H7 (cell line): Measurements from ENCODE around the gene SPOCK1. TPM values are rescaled to one million over a fixed set of nuclear protein-coding genes. Genes with fewer than 3 reads are reported as not detected.

Experiments
- DNase-seq: peaks from one replicate; pipeline ENCODE4 v3.0.0; 2012
- H3K27me3 ChIP-seq: 2 replicates; pipeline ENCODE4 v1.6.0; 2011; ENCODE audit warnings: mild to moderate bottlenecking, low read length; ENCODE audit not compliant: control insufficient read depth, insufficient read depth
- H3K36me3 ChIP-seq: replicated peaks from 2 replicates; pipeline ENCODE4 v1.5.1; 2011; ENCODE audit warnings: low read length; ENCODE audit not compliant: control insufficient read depth, insufficient read depth
- H3K4me3 ChIP-seq: 2 replicates; pipeline ENCODE4 v1.5.1; 2011; ENCODE audit warnings: low read depth, mild to moderate bottlenecking, control low read depth, low read length, moderate library complexity; ENCODE audit not compliant: insufficient read depth
- total RNA-seq: library from RNA; depleted of rRNA; stranded (reverse); fragments of >200 nt; shearing (Covaris generic); gene quantifications from 2 replicates; pipeline ENCODE4 v1.2.3, GENCODE V29; 2014

SPOCK1 gene
- total RNA-seq, 1 experiment from 2014 or later, result 1.4 TPM

DNA sequence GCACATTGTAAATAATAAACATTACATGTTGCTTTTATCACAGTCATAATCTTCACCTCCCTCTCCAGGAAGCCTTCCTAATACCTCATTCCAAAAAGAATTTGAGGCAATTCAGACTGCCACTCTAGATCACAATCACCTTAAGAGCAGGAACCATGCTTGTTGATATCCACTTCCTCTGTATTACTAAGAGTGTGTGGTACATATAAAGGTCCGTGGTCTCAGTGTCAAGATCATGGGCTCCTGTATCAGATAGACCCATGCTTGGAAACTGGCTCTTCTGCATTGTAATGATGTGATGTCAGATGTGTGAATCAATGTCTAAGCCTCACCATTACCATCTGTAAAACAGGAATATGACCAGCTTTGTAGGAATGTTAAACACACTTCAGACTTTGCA is 114.1 kb downstream of the SPOCK1 start:
- DNase-seq, result no peak
- Histone ChIP-seq H3K27me3 (no peaks in the 10 kb centered on the region), H3K36me3 (no peaks in the 10 kb centered on the region), H3K4me3 (no peak overlapping the region)

DNA sequence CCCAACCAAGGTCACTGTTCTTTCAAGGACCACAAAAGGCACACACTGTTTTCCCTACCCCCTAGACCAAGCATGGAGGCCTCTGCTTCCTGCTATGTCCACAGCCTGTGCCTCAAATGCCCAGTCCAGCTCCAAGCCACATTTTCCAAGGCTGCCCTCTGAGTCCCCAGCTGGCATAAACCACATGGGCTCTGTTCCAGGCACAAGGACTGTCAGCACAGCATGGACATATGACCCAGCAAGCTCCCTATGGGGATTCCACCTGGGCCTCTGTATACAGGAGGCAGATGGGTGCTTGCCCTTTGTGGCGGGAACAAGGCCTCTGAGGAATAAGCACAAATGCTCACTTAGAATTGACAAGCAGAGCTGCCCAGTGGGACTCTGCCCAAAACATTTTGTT is 115.2 kb downstream of the SPOCK1 start:
- no peak overlapping the region for H3K4me3 ChIP-seq
- DNase-seq, result no peak
- H3K36me3 ChIP-seq, result no peaks in the 10 kb centered on the region
- no peaks in the 10 kb centered on the region for H3K27me3 ChIP-seq

DNA sequence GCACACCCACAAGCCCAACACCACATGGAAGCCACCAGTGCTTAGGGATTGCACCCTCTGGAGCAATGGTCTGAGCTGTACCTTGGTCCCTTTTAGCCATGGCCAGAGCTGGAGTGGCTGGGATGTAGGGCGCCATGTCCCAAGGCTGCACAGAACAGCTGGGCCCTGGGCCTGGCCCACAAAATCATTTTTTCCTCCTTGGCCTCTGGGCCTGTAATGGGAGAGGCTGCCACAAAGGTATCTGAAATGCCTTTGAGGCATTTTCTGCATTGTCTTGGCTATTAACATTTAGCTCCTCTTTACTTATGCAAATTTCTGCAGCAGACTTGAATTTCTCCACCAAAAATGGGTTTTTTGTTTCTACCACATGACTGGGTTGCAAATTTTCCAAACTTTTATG is 117.6 kb downstream of the SPOCK1 start:
- Histone ChIP-seq H3K4me3 (no peak overlapping the region), H3K36me3 (no peaks in the 10 kb centered on the region), H3K27me3 (no peaks in the 10 kb centered on the region)
- DNase-seq, result no peak

DNA sequence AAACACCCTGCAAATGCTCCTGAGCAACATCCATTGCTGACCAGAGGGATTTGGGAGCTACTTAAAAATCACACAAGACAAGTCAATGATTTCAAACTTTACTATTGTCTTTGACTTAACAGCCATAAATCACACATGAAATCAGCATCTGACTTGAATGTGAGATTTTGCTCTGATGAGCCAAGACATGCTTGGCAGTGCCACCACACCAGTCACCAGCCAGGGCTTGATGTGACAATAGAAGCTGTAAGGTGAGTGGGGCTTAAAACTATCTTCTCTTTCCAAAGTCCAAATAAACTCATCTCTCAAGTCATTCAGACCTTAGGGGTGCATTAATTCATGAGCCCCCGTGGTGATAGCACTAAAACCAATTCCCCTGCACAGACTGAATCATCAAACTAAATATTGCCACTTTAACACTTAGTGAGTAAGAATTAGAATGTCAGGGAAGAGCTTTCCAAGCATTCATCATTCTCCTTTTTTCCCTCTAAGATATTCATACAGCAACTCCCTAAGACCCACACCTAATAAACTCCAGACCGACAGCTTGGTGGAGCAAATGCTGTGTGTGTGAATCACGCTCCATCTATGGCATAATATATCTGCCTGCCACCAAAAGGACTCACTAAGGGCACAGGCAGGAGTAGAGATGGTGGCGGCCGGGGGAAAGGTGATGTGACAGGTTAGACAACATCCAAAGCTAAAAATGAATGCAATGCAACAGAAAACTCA is 119.4 kb downstream of the SPOCK1 start:
- no peaks in the 10 kb centered on the region for H3K36me3 ChIP-seq
- no peaks in the 10 kb centered on the region for H3K27me3 ChIP-seq
- DNase-seq, result no peak
- no peak overlapping the region for H3K4me3 ChIP-seq

DNA sequence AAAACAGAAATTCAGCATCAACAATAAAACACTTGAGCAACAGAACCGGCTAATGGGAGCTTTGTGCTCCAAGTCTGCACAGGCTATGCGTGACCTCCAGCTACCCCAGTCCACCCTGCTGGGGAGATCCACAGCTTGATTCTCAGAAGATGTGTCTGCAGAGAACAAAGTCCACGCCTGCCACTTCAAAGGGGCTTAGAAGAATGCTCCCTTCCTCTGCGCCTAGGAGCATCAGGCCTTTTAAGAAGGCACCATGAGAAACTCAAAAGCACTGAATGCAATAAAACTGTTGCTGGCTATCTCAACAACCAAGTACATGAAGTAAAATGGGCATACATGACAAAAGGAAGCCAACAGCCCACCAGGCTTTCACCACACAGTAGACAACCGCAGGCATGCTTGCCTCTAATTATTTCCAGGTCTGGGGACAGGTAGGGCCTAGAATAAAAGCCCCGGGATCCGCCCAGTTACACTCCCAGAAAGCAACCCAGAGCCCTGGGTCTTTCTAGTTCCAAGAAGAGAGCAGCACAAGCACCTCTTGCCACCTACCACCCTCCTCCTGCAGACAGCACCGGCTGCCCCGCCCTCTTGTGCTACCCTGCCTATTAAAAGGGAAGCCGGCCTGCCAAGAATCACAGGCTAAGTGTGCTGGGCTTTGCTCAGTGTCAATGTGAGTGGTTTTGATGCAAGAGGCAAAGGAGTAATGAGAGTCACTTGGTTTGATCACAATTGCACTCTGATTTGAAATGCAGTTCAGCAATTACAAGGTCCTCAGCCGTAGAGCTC is 123.2 kb downstream of the SPOCK1 start:
- no peaks in the 10 kb centered on the region for H3K27me3 ChIP-seq
- H3K36me3 ChIP-seq, result no peaks in the 10 kb centered on the region
- DNase-seq, result peak; percentile 29
- no peak overlapping the region for H3K4me3 ChIP-seq

DNA sequence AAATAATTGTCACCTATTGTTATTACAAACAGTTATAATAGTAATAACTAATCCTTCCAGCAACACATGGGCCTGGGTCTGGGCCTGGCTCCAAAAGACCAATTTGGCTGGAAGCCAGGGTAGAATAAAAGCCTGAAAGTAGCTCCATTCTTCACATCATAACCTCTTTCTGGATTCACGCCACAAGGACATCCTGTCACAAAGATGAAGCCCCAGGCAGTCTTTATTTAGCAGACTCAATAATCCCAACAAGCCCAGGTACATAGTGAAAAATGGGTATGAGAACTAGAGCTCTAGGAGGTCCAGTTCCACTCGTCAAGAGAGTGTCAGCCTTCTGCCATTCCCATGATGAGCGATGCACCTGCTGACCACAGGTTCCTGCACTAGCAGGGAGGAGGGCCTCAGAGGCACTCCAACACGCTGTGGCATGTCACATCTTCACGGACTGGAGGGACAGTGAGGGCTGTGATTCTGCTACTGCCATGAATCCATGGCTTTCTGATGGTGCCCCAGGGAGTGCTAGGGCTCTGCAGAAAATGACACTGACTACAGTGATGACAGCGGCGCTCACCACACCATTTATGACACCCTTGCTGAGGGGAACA is 124.9 kb downstream of the SPOCK1 start:
- no peaks in the 10 kb centered on the region for H3K27me3 ChIP-seq
- no peaks in the 10 kb centered on the region for H3K36me3 ChIP-seq
- DNase-seq, result no peak
- no peak overlapping the region for H3K4me3 ChIP-seq

DNA sequence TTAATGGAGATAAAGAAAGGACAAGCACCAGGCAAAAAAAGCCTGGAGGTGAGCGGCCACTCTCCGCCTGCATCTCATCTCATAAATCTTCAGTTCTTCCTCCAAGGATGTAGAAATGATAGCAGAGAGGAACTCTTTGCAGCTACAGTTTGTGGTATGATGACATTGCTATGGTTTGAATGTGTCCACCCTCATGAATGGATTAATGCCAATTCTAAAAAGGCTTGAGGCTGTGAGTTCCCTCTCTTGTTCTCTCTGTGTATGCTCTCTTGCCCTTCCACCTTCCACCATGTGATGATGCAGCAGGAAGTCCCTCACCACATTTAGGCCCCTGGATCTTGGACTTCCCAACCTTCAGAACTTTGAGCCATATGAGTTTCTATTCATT is 126.4 kb downstream of the SPOCK1 start:
- no peak overlapping the region for H3K4me3 ChIP-seq
- DNase-seq, result no peak
- H3K36me3 ChIP-seq, result no peaks in the 10 kb centered on the region
- H3K27me3 ChIP-seq, result no peaks in the 10 kb centered on the region

DNA sequence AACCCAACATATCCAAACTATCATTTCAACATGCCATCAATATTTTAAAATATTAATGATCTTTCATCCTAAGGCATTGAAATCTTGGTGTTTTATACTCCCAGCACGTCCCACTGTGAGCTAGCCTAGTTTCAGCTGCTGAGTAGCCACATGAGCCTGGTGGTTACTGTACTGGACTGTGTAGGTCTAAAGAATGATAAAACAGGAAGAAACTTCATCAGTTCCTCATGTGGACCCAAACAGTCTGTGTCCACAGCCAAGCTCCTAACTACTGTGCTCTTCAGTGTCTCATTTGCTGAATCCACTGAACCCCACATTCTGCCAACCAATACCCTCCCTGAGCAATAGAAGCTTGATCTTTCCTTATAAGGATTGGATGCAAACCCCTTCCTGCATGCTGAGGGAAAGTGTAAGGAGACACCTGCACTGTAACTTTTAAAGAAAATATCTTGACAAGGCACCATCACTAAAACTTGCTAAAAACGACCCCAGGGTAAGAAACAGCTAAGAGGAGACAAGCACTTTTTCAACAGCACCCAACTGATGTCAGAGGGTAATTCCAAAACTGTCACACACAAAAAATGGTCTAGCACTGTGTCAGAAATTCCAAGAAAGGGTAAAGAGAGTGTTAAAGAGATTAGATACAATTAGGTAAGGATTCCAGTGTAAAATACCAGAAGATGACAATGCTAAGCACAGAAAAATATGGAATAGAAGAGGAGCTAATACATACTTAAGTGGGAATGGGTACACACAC is 126.9 kb downstream of the SPOCK1 start:
- H3K4me3 ChIP-seq, result no peak overlapping the region
- no peaks in the 10 kb centered on the region for H3K27me3 ChIP-seq
- no peak for DNase-seq
- no peaks in the 10 kb centered on the region for H3K36me3 ChIP-seq

DNA sequence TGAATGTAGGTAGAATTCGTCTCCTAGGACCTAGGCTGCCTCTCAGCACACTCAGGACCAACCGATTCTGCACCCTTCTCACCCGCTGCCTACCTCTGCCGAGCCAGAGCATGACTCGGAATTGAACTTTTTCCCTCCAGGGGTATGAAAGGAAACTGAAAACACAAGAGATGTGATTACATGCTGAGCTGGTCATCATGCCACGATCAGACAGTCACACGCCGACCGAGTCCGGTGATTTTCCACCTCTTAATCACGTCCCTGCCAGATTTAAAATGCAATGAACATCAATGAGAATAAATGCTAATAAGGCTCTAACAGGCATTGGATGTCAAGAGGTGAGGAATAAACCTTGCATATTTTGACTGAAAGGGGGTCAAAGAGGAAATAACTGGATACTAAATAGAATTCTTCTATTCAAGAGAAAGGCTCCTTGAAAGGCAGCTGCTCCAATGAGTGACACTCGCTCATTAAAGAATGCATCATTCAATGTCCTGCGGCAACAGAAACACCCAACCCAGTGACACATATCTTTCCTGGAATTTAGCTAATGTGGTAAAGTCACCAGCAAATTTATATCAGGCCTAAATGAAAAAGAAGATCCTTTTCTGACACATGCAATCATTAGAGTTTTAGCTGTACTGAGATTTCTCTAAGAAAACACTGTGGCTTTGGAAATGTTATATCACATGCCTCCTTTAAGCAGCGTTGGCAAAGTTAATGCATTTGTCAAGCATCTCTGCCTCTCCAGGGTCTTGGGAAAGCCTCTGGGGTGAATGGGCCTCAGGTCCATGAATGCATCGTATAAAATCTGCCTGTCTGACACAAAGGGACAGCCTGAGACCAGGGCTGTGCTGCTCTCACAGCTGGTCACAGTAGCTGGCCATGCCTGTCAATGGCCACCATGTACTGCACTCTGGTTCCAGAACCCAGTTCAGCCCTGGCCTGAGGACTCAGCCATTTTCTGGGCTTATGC is 128.7 kb downstream of the SPOCK1 start:
- Histone ChIP-seq H3K4me3 (no peak overlapping the region), H3K36me3 (no peaks in the 10 kb centered on the region), H3K27me3 (no peaks in the 10 kb centered on the region)
- no peak for DNase-seq

DNA sequence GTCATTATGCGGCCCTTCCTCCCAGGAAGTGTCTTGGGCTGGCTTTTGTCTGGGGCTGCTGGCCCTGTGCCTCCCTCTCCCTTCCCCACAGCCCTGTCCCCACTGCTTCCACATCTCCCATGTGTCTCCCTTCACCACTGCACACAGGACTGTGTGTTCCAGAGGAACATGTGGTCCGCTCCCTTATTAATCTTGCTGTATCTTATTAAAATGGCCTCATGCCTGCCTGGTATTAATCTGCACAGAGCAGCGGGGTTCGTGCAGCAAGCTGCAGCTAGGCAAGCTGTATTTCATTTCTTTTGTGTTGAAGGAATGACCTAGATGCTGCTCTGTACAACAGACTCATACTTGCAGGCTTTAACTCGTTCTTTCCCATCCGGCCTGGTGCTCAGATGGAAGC is 130.5 kb downstream of the SPOCK1 start:
- DNase-seq, result no peak
- Histone ChIP-seq H3K36me3 (no peaks in the 10 kb centered on the region), H3K4me3 (no peak overlapping the region), H3K27me3 (no peaks in the 10 kb centered on the region)

DNA sequence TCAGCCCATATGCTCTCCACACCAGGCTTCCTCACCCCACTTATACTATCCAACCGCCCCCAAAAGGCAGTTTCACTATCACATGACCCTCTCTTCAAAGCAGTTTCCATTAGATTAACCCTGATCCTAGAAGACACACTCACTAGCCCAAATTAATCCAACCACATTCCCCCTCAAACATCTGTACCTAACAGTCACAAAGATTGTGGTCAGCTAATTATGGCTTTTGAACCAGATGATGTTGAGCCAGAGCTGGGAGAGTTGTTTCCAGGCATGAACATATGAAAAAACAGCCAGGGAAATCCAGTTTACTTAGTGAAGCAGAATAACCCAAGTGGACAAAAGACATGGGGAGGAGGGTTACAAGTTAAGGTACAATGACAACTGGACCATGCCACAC is 131.2 kb downstream of the SPOCK1 start:
- no peak overlapping the region for H3K4me3 ChIP-seq
- DNase-seq, result no peak
- no peaks in the 10 kb centered on the region for H3K36me3 ChIP-seq
- H3K27me3 ChIP-seq, result no peaks in the 10 kb centered on the region

DNA sequence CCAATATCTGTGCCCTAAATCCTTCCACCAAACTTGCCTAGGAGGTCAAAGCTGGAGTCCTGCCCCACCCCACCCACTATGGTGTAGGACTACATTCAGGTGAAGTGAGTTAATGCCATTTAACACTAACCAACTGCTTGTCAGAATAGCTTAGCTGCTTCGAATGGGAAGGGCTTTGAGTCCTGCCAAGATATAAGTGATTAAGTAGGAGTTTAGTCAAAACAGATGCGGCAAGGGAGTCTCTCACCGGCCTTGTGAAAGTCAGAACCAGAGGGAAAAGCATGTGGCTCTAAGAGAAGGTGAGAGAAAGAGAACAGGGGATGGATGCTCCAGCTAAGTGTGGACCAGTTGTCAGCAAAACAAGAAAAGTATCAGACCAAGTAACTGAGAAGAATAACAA is 132.6 kb downstream of the SPOCK1 start:
- Histone ChIP-seq H3K4me3 (no peak overlapping the region), H3K36me3 (no peaks in the 10 kb centered on the region), H3K27me3 (no peaks in the 10 kb centered on the region)
- DNase-seq, result no peak

DNA sequence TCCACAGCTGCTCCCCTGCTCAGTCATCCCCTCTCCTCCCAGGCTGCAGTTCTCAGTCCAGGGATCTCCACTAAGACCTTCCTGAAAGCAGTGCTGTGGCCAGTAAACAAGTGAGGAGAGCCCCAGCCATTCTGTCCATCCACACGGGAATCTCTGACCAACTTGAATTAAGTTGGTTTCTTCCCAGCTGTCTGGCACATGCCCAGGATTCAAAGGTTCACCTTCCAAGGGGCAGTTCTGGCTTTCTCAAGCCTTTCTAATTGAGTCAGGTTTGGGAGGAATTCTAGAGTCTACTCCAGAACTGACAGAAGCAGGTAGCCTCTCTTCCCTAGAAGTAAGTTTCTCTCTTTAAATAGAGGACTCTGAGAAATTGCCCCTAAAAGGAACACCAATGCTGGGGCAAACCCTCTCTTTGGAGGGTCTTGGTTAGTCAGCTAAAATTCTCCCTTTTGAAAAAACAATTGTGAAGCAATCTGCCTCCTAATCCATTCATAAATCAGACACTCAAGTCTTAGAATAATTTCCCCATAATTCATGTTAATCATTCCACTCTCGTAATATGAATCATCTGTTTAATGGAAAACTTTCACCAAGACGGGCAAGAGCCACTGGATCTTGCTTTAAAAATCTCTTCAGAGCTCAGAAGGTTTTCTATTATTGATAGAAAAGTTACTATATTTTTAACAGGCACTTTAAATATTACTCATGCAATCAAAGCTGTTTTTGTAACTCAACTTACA is 133.8 kb downstream of the SPOCK1 start:
- Histone ChIP-seq H3K4me3 (no peak overlapping the region), H3K36me3 (no peaks in the 10 kb centered on the region), H3K27me3 (no peaks in the 10 kb centered on the region)
- no peak for DNase-seq
